RWPE2 (cell line): ENCODE data around the gene ABCA7.

ENCODE experiments used
- ATAC-seq: fragments of 200-7000 bp; cut with Tn5 transposase; 3 replicates; pipeline ENCODE4 v1.9.1; 2021; ENCODE audit warnings: low read depth
- DNase-seq: peaks from one replicate; pipeline ENCODE4 v3.0.0-alpha.2; 2020; ENCODE audit warnings: low spot score
- H3K27ac ChIP-seq: fragments of 450-650 bp; 2 replicates; pipeline ENCODE4 v1.5.1; 2017; ENCODE audit warnings: mild to moderate bottlenecking; ENCODE audit not compliant: poor library complexity, severe bottlenecking
- H3K27me3 ChIP-seq: fragments of 250-450 bp; sonication (Bioruptor Pico); 2 replicates; pipeline ENCODE4 v1.5.1; 2021; ENCODE audit warnings: mild to moderate bottlenecking, moderate library complexity; ENCODE audit not compliant: insufficient read depth, poor library complexity, severe bottlenecking
- H3K36me3 ChIP-seq: fragments of 250-450 bp; sonication (Bioruptor Pico); 2 replicates; pipeline ENCODE4 v1.5.1; 2020; ENCODE audit warnings: low read depth, mild to moderate bottlenecking, moderate library complexity
- H3K4me1 ChIP-seq: fragments of 250-450 bp; sonication (Bioruptor Pico); 2 replicates; pipeline ENCODE4 v1.5.1; 2021; ENCODE audit warnings: mild to moderate bottlenecking, moderate library complexity; ENCODE audit not compliant: insufficient read depth, poor library complexity, severe bottlenecking
- H3K4me3 ChIP-seq: fragments of 250-450 bp; sonication (Bioruptor Pico); 2 replicates; pipeline ENCODE4 v1.5.1; 2021; ENCODE audit warnings: mild to moderate bottlenecking, moderate library complexity; ENCODE audit not compliant: severe bottlenecking
- H3K9me3 ChIP-seq: fragments of 250-450 bp; sonication (Bioruptor Pico); 2 replicates; pipeline ENCODE4 v1.5.1; 2021; ENCODE audit warnings: mild to moderate bottlenecking, moderate library complexity; ENCODE audit not compliant: severe bottlenecking
- CTCF ChIP-seq: fragments of 450-650 bp; IDR thresholded peaks from one replicate; pipeline ENCODE4 v1.5.1; 2017; ENCODE audit warnings: mild to moderate bottlenecking, moderate library complexity; ENCODE audit not compliant: poor library complexity, severe bottlenecking

ABCA7 gene

GRCh38 chr19:1054102-1055027, 14.5 kb downstream of the ABCA7 start:
- no peaks in the 10 kb centered on the region for H3K4me1 ChIP-seq
- no peaks in the 10 kb centered on the region; the same call in 1 of the 2 replicates for H3K36me3 ChIP-seq
- no peak overlapping the region for H3K27ac ChIP-seq
- no peaks in the 10 kb centered on the region for H3K9me3 ChIP-seq
- H3K4me3 ChIP-seq, result no peak overlapping the region
- no peak for DNase-seq
- TF ChIP-seq CTCF, result no peak
- H3K27me3 ChIP-seq, result no peaks in the 10 kb centered on the region
- no peak for ATAC-seq

GRCh38 chr19:1055028-1055425, 15.1 kb downstream of the ABCA7 start:
- Histone ChIP-seq H3K27ac (no peak overlapping the region), H3K27me3 (no peaks in the 10 kb centered on the region), H3K9me3 (no peaks in the 10 kb centered on the region), H3K36me3 (no peaks in the 10 kb centered on the region; the same call in 1 of the 2 replicates), H3K4me1 (no peaks in the 10 kb centered on the region), H3K4me3 (no peak overlapping the region)
- no peak for TF ChIP-seq CTCF
- DNase-seq (no peak), ATAC-seq (no peak)

- ATAC-seq, result no peak
- no peak overlapping the region for H3K4me3 ChIP-seq
- no peaks in the 10 kb centered on the region for H3K27me3 ChIP-seq
- H3K4me1 ChIP-seq, result no peaks in the 10 kb centered on the region
- H3K27ac ChIP-seq, result no peak overlapping the region
- no peaks in the 10 kb centered on the region for H3K9me3 ChIP-seq
- no peaks in the 10 kb centered on the region; the same call in 1 of the 2 replicates for H3K36me3 ChIP-seq
- no peak for TF ChIP-seq CTCF
- no peak for DNase-seq
Observed at GRCh38 chr19:1055886-1056620, 16.1 kb downstream of the ABCA7 start.

GRCh38 chr19:1057176-1057855, 17.4 kb downstream of the ABCA7 start:
- TF ChIP-seq CTCF, result no peak
- no peaks in the 10 kb centered on the region for H3K27me3 ChIP-seq
- H3K4me1 ChIP-seq, result no peaks in the 10 kb centered on the region
- no peaks in the 10 kb centered on the region; the same call in 1 of the 2 replicates for H3K36me3 ChIP-seq
- no peak for ATAC-seq
- no peak overlapping the region for H3K4me3 ChIP-seq
- H3K27ac ChIP-seq, result no peak overlapping the region
- no peak for DNase-seq
- no peaks in the 10 kb centered on the region for H3K9me3 ChIP-seq
